Mucosa of rectum (tissue), 2 donors: Measurements from ENCODE around the gene STOX2.
A peak's percentile ranks its signal among the peaks of the same experiment; 100 is the strongest.

Experiments
- H3K27ac ChIP-seq, 2 donors: one replicate each; pipeline ENCODE4 v1.7.0; 2013; ENCODE audit warnings: inconsistent platforms in 2 of 2, low read depth in 2 of 2, low read length in 2 of 2
- H3K27me3 ChIP-seq, 2 donors: one replicate each; pipeline ENCODE4 v1.7.0; 2013; ENCODE audit warnings: low read length in 2 of 2; ENCODE audit not compliant: control insufficient read depth in 2 of 2, insufficient read depth in 2 of 2
- H3K36me3 ChIP-seq, 2 donors: one replicate each; pipeline ENCODE4 v1.7.0; 2013; ENCODE audit warnings: low read length in 2 of 2; ENCODE audit not compliant: control insufficient read depth in 2 of 2, insufficient read depth in 2 of 2
- H3K4me1 ChIP-seq, 2 donors: one replicate each; pipeline ENCODE4 v1.7.0; 2013; ENCODE audit warnings: low read length in 2 of 2, mild to moderate bottlenecking in 1 of 2; ENCODE audit not compliant: control insufficient read depth in 2 of 2, insufficient read depth in 2 of 2
- H3K4me3 ChIP-seq, 2 donors: one replicate each; pipeline ENCODE4 v1.7.0; 2013; ENCODE audit warnings: low read length in 2 of 2
- H3K9ac ChIP-seq, 2 donors: one replicate each; pipeline ENCODE4 v1.7.0; 2013; ENCODE audit warnings: low read length in 2 of 2, low read depth in 1 of 2, mild to moderate bottlenecking in 1 of 2
- H3K9me3 ChIP-seq, 2 donors: one replicate each; pipeline ENCODE4 v1.7.0; 2013; ENCODE audit warnings: low read length in 2 of 2; ENCODE audit not compliant: control insufficient read depth in 2 of 2
- donor health status: healthy.
- donor health status: Normal muscosa, but diverticular disease.

STOX2 gene

DNA sequence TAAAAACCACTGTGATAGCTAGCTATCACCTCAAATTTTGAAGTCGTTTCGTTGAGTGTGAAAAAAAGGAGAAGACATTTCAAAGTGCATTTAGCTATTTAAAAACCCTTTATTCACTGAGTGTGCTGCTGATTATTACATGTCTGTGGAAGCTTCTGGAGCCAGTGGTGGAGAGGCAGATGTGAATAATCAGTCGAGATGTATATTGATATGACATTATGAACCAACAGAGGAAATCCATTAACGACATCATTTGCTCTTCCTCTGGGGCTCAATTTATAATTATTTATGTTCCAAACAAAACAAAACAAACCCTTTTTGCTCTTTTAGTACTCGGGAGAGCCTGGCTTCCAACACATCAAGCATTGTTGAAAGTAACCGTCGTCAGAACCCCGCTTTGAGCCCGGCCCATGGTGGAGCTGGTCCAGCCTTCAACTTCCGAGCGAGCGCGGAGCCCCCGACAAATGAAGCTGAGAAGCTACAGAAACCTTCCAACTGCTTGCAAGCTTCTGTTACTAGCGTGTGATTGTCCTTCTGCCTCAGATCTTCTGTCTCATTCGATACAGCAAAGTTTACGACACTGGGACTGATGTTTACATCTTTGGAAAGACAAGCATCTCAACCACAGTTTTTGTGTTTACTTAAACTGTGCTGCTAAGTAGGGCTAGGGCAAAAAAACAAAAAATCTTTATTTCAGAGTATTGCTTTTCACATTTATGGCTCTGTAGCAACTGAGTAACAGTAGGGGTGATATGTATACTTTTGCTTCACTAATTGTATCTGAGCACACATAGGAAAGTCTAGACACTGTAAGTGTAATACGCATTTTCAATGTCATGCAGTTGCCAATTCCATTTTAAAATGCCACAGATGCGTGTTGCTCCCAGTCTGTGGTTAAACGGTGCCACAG is 111.9 kb downstream of the STOX2 start:
- Histone ChIP-seq H3K9ac (no peak overlapping the region), H3K36me3 (no peaks in the 10 kb centered on the region), H3K4me3 (no peak overlapping the region), H3K9me3 (no peaks in the 10 kb centered on the region), H3K27ac (no peak overlapping the region), H3K27me3 (no peaks in the 10 kb centered on the region), H3K4me1 (no peaks in the 10 kb centered on the region)

- Histone ChIP-seq H3K9ac (no peak overlapping the region), H3K36me3 (no peaks in the 10 kb centered on the region), H3K27me3 (no peaks in the 10 kb centered on the region), H3K27ac (no peak overlapping the region), H3K4me1 (no peaks in the 10 kb centered on the region), H3K9me3 (no peaks in the 10 kb centered on the region), H3K4me3 (no peak overlapping the region)
These were observed 114.0 kb downstream of the STOX2 start for GRCh38 chr4:184019076-184019475.

DNA sequence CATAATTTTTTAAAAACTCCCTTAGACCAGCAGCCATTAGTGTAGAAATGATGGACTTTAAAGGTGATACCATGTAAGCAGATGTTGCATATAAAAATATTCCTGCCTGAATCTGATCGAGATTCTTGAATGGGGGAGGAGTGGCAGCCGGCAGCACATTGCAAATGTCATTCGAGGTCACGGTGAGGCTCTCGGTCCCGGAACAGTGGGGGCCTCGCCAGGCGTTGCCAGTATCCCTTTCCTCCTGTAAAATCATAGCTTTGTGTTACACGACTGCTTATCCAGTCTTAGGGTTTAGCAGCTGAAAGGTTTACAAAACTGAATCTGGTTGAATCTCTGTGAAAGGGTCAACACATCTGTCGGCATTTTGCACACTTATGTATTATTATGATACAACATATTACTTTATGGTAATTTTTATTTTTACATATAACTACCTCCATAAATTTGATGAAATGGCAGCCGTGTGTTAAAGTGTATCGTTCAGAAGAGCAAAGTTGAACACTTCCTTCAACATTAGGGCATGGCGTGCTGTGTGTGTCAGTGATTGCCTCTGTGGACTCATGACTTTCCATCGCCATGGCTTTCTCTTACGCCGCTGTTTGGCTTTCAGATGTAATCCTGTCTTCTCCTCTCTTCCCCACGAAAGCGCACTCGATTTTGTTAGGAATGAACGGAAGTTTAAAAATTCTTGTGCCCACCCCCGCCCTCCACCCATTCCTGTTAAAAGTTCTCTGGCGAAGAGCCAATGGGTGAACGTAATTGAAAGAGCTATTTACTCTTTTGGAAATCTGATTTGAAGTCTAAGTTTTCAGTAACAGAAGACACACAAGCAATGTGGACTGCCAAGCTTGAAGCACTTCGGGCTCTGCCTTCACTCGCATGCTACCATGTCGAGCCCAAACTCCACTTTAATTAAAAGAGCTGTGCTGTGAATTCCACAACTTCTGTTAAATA is 114.8 kb downstream of the STOX2 start:
- Histone ChIP-seq H3K4me1 (no peaks in the 10 kb centered on the region), H3K27me3 (no peaks in the 10 kb centered on the region), H3K36me3 (no peaks in the 10 kb centered on the region), H3K4me3 (no peak overlapping the region), H3K27ac (no peak overlapping the region), H3K9me3 (no peaks in the 10 kb centered on the region), H3K9ac (no peak overlapping the region)

- no peak overlapping the region for H3K9ac ChIP-seq
- H3K36me3 ChIP-seq, result no peaks in the 10 kb centered on the region
- no peak overlapping the region for H3K27ac ChIP-seq
- H3K27me3 ChIP-seq, result no peaks in the 10 kb centered on the region
- H3K9me3 ChIP-seq, result no peaks in the 10 kb centered on the region
- H3K4me1 ChIP-seq, result no peaks in the 10 kb centered on the region
- no peak overlapping the region for H3K4me3 ChIP-seq
These were observed 116.3 kb downstream of the STOX2 start for GRCh38 chr4:184021389-184021788.

GRCh38 chr4:184022679-184023383 is 117.7 kb downstream of the STOX2 start:
- Histone ChIP-seq H3K9me3 (no peaks in the 10 kb centered on the region), H3K36me3 (no peaks in the 10 kb centered on the region), H3K27ac (no peak overlapping the region), H3K27me3 (no peaks in the 10 kb centered on the region), H3K4me3 (no peak overlapping the region), H3K4me1 (no peaks in the 10 kb centered on the region), H3K9ac (no peak overlapping the region)

DNA sequence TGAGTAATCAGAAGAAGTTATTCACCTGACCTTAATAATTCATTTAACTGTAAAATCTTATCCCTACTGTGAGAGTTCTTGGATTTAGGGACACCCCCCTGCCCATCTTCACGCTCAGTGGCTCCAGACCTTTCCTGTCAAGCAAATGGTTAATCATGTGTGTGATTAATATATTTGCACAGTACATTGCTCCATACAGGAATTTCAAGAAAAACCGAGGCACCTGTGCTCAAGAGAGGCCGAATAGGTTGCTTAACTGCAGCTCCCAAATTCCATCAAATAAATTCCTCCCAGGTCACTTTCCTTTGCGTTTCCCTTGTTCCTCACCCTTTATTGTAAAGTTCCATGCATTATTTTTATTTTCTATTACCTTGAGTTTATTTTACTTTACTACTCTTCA is 119.5 kb downstream of the STOX2 start:
- H3K36me3 ChIP-seq, result no peaks in the 10 kb centered on the region
- H3K9me3 ChIP-seq, result no peaks in the 10 kb centered on the region
- H3K27ac ChIP-seq, result no peak overlapping the region
- H3K27me3 ChIP-seq, result no peaks in the 10 kb centered on the region
- no peak overlapping the region for H3K9ac ChIP-seq
- H3K4me3 ChIP-seq, result no peak overlapping the region
- H3K4me1 ChIP-seq, result no peaks in the 10 kb centered on the region

GRCh38 chr4:184028561-184029374 is 123.7 kb downstream of the STOX2 start:
- no peaks in the 10 kb centered on the region for H3K27me3 ChIP-seq
- H3K27ac ChIP-seq, result no peak overlapping the region
- no peaks in the 10 kb centered on the region for H3K9me3 ChIP-seq
- no peaks in the 10 kb centered on the region for H3K36me3 ChIP-seq
- H3K4me3 ChIP-seq, result peak overlapping the region; percentile 36 to 54
- H3K4me1 ChIP-seq, result no peaks in the 10 kb centered on the region
- no peak overlapping the region for H3K9ac ChIP-seq

GRCh38 chr4:184030036-184030435 is 124.9 kb downstream of the STOX2 start:
- Histone ChIP-seq H3K36me3 (no peaks in the 10 kb centered on the region), H3K27me3 (no peaks in the 10 kb centered on the region), H3K9ac (no peak overlapping the region), H3K4me3 (no peak overlapping the region), H3K9me3 (no peaks in the 10 kb centered on the region), H3K4me1 (no peaks in the 10 kb centered on the region), H3K27ac (no peak overlapping the region)

- Histone ChIP-seq H3K36me3 (no peaks in the 10 kb centered on the region), H3K9ac (no peak overlapping the region), H3K27ac (no peak overlapping the region), H3K4me3 (no peak overlapping the region), H3K4me1 (no peaks in the 10 kb centered on the region), H3K27me3 (no peaks in the 10 kb centered on the region), H3K9me3 (no peaks in the 10 kb centered on the region)
These were observed 125.7 kb downstream of the STOX2 start for GRCh38 chr4:184030764-184031163.
